Smooth muscle cell of the brain vasculature (primary cell): ENCODE data around the gene ZNF12.
"Not testable (repeated sequence)": the region's sequence is repeated elsewhere in the genome, so short reads cannot be mapped to it uniquely, and the experiment has no call there.

Experiments used
- DNase-seq: peaks from one replicate; pipeline ENCODE4 v3.0.0-alpha.2; 2012; ENCODE audit warnings: low read depth, low spot score

Gene ZNF12

DNA sequence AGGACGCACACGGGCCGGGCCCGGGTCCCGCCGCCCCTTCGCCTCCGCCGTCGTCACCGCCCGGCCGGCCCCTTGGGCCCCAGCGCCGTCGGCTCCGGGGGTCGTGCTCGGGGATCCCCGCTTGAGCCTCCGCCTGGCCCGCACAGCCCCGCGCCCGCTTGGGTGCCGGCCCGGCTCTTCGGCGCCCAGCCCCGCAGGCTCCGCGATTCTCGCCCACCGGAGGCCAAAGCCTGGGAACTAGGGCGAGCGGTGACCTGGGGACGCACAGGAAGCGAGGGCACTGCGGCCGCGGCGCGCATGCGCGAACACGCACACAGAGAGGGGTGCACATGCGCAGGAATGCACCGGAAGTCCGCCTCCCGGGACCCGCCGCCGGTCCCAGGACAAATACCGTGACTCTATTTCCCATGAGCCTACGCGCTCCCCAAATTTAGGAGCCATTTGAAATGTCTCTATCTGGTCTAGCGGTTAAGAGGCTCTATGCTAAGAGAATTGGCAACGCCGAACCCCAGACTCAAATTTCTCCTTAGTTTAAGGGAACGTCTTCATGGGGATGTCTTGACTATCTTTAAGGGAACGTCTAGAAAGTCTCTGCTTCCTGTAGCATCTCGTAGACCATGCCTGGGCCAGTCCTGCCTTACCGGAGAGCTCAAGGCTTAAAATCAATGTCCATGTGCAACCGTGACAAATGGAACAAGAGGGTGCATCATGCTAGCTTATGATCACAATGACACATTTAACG lies at the start of gene ZNF12:
TSS of gene ZNF12 (minus strand) at position 282 of the 742 bp plus-strand sequence. CDS start 1,774 bp downstream, outside the sequence.
- DNase-seq: peak; percentile 79

DNA sequence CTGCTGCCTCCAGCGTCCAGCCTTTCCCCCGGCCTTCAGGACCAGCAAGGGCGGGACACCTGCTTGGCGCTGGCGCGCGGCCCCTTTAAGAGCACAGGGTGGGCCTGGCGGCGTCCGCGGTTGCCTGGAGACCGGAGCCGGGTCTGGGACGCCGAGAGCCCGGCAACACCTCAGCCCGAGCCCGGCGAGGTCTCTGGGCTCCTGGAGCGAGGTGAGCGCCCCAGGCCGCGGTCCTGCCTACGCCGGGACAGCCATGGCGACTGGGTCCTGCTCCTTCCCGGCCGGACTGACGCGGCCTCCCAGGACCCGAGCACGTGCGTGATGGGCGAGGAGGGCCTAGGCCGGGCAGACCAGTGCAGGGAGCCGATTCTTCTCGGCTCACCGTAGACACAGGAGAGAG lies 47.2 kb upstream of the ZNF12 start, which contains the start of gene RSPH10B2:
TSS of gene RSPH10B2 (plus strand) at position 140 of the 400 bp plus-strand sequence. CDS start 3,575 bp downstream, outside the sequence.
- not testable (repeated sequence) for DNase-seq

DNA sequence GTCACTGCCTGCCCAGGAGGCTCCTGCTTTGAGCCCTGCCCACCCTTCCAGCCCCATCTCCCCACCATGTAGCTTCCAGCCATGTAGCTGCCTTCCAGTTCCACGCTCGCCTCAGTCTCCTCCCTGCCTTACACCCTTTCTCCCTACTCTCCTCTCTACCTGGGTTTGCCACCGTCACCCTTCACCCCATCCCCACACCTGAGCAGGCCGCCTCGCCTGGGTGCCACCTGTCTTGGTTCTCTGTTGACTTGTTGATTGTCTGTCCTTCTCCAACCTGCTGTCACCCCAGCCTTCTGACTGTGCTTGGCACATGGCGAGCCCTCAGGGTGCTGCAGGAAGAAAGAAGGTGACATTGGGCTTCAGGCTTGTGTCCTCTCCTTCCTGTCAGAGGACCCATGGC lies 43.4 kb upstream of the ZNF12 start:
- not testable (repeated sequence) for DNase-seq

DNA sequence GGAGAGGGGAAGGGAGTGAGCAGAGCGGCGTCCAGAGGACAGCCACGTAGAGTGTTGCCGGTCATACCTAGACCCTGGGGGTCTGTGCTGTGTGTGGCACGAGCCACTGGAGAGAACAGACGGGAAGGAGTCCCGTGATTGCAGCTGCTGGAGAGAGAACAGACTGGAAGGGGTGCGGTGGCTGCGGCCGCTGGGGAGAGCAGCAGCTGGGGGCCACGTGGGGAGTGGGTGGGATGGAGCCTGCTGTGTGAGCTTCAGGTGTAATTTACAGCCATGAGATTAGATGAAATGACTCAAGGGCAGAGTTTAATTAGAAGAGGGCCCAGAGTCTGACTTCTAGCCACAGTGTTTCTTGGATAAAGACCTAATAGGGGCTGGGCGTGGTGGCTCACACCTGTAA lies 42.6 kb upstream of the ZNF12 start:
- DNase-seq: not testable (repeated sequence)

DNA sequence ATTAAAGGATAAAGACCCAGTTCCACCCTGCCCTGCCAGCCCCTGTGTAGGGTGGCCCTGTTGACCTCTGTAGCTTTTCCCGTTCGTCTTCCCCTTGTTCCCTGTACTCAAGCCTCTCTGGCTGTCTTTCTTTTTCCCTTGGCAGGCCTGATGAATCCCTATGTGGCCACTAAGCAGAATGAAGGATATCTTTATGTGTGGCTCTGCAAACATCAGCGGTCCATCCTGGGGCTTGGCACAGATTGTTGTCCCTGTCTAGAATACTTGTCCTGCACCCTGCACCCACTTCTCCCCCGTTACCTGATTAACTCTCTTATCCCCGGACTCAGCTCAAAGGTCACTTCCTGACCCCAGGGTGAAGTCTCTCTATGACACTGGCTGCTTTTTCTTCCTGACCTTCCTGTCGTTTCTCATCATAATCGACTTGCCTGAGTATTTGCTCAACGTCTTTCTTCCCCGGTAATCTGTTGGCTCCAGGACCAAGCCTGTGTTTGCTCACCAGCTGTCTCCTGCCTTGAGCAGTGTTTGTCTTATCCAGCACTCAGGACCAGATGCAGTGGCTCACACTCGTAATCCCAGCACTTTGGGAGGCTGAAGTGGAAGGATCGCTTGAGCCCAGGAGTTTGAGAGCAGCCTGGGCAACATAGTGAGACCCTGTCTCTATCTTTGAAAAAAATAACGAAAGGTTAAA lies 37.8 kb upstream of the ZNF12 start:
- not testable (repeated sequence) for DNase-seq

DNA sequence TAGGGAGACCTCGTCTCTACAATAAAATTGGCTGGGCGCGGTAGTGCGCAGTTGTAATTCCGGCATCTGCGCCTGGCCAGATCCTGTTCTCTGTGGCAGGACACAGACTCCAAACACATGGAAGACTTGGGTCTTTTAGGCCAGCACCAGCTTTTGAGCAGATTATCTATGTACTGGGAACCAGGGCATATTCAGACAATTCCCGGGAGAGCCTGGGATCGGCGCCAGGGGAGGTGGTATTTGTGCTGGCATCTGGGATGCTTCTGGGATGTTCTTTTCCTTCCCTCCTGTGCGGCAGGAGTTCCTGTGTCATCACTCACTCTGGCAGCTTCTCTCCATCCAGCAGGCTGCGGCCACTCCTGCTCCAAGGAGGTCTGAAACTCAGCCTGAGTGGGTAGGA lies 31.7 kb upstream of the ZNF12 start:
- not testable (repeated sequence) for DNase-seq

DNA sequence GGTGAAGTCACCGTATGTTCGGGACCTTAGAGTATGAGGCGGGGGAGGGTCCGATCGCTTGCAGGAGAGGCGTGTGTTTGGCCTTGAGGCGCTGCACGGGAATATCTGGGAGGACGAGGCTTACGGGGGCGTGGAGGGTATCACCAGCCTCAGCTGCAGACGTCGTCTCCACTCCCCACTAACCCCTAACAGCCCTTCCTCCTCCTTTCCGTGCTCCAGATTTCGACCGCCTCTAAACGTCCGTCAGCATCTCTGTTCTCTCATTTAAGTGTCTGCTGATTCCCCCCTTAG lies 23.5 kb upstream of the ZNF12 start:
- DNase-seq: no peak

DNA sequence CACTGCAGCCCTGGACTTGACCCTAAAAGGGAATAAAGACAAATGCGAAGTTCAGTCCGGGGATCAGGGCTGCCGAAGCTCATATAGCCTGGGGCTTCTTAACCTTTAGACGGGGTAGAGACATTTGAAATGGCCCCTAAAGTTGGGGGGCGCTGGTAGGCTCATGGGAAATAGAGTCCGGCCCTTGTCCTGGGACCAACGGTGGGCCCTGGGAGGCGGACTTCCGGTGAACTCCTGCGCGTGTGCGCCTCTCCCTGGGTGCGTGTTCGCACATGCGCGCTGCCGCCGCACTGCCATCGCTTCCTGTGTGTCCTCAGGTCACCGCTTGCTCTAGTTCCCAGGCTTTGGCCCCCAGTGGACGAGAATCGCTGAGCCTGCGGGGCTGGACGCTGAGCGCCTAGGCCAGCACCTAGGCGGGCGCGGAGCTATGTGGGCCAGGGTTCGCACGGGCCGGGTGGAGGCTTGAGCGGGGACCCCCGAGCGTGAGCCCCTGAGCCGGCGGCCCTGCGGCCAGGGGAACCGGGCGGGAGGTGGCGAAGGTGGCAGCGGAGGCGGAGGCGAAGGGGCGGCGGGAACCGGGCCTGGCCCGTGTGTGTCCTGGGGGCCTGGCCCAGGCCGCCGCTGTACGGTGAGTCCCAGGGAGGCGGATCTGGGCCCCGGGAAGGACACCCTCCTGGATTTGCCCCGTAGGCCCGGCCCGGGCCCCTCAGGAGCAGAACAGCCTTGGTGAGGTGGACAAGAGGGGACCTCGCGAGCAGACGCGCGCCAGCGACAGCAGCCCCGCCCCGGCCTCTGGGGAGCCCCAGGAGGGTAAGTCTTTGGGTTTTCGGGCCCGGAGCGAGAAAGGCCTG lies 23.0 kb upstream of the ZNF12 start:
- peak; percentile 80 for DNase-seq

DNA sequence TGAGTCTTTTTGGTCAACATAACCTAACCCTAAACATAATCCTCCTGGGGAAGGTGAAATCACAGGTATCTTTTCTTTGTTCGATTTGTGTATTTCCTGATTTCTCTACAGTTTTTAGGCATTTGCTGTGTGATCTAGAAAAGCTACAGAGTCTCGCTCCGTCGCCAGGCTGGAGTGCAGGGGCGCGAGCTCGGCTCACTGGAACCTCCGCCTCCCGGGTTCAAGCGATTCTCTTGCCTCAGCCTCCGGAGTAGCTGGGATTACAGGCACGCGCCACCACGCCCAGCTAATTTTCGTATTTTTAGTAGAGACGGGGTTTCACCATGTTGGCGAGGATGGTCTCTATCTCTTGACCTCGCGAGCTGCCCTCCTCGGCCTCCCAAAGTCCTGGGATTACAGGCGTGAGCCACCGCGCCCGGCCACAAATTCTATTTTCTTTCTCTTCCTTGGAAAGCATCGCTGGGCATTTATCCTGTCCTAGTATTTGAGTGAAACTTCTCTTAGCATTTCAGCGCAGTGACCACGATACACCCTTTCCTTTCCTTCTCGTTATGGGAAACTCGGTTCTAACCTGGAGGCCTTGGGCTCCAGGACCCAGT lies 22.2 kb upstream of the ZNF12 start:
- DNase-seq: not testable (repeated sequence)

DNA sequence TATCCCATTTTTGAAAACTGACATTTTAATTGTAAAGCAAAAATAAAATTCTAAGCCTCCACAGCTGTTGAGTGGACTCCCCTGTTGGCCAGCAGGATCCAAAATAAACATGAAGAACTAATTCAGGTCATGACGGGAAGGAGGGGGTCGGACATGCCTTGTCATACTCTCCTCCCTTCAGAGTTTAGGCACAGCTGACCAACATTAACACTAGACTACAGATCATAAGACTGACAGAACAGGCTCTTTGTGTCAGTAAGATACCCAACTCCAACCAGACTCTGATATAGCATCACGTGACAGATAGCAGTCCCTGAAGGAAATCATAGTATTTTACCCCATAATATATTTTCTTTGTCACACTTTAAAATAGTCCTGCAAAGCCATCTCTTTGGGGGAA lies 20.9 kb upstream of the ZNF12 start:
- no peak for DNase-seq

DNA sequence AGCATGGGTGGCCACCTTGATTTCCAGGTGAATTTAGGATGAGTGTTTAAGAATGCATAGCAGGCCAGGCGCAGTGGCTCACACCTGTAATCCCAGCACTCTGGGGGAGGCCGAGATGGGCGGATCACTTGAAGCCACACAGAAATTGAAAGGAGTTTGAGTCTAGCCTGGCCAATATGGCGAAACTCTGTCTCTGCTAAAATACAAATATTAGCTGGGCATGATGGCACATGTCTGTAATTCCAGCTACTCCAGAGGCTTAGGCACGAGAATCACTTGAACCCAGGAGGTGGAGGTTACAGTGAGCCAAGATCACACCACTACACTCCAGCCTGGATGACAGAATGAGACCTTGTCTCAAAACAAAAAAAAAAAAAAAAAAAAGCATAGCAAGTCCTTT lies 19.6 kb upstream of the ZNF12 start:
- not testable (repeated sequence) for DNase-seq

DNA sequence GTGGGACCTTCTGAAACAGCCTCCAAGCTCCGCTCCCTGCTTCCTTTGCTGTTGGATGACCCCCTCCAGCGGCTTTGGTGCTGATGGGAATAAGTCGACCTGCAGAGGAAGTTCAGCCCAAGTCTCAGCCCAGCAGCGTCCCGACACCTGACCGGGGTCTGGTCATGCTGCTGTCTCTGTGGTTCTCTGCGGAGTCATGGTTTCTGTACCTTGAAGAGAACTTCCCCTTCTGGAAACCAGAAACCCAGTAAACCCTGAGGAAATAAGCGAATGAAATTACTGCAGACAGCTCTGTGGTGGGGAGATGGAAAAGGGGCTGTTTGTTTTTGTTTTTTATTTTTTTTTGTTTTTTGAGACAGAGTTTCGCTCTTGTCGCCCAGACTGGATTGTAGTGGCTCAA lies 18.3 kb upstream of the ZNF12 start:
- no peak for DNase-seq

DNA sequence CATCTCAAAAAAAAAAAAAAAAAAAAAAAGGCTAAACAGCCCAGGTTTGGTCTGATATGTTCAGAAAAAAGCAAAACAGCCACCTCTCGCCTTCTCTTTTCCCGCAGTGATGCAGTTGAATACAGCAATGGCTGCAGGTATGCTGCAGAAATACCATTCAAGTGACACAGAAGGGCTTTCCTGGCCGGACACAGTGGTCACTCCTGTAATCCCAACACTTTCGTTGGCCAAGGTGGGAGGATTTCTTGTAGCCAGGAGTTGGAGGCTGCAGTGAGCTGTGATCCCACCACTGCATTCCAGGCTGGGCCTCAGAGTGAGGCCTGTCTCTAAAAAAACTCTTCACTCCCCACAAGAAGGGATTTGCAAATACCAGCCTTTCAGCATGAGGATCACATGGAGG lies 17.6 kb upstream of the ZNF12 start:
- DNase-seq: not testable (repeated sequence)

DNA sequence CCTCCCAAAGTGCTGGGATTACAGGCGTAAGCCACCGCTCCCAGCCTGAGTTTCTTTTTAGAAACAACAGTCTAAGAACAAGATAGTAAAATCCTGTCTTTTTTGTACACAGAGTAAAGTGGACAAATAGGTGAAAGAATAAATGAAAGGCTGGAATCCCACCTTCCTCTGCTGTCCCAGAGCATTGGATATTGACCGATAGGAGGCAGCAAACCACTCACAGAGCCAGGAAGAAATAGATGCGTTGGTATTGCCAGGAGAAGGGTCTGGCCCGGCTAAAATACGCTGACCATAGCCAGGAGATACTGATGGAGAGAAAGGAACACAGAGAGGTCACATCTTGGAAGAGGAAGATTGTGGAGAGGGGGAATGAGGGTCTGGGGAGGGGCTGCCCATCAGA lies 11.4 kb upstream of the ZNF12 start:
- DNase-seq: no peak

DNA sequence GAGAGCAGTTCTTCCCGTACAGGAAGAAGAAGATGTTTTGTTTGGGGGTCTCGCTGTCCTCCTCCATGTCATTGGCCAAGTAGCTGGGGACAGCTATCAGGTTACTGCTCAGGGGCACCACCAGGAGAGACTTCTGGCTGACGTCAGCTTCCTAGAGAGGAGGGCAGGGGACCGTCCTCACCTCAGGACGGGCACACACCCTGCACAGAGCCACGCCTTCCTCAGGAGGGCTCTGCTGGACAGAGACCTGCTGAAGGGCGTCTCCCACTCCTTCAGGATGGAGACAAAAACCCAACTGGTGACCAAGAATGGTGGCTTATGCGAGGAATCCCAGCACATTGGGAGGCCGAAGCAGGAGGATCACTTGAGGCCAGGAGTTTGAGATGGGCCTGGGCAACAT lies 9.2 kb upstream of the ZNF12 start:
- not testable (repeated sequence) for DNase-seq

DNA sequence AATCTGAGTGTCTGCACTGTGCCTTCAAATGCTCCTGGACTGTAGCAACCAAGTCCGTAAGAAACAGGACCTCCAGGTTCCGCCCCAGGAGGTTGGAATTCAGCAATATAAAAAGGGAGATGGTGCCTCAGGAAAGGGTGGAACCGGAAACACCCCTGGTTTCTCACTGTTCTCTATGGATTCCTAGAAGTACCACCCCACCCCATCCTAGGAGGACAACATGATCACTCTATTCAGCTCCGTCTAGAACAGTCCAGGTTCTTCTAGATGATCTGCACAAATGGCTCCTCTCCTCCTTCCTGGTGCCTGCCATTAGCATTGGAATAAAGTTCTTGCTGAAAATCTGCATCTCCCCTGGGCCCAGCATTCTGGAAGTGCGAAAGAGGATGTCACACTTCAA lies 7.6 kb upstream of the ZNF12 start:
- no peak for DNase-seq

DNA sequence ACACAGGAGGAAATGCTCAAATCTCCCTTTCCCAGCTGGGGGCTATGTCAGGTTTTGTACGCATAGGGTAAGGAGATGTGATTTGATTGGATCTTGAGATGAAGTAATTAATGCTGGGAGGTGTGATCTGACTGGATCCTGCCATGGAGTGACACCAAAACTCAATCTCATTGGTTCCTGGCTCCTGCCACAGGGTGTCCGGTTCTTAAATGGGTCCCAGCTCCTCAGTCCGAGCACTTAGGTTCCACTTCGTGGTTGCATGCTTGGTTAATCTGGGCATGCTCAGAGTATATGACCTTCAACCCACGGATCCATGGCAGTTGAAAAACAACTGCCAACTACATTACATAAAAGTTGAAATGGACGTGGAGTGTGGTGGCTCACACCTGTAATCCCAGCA lies 3.1 kb upstream of the ZNF12 start:
- DNase-seq: no peak

DNA sequence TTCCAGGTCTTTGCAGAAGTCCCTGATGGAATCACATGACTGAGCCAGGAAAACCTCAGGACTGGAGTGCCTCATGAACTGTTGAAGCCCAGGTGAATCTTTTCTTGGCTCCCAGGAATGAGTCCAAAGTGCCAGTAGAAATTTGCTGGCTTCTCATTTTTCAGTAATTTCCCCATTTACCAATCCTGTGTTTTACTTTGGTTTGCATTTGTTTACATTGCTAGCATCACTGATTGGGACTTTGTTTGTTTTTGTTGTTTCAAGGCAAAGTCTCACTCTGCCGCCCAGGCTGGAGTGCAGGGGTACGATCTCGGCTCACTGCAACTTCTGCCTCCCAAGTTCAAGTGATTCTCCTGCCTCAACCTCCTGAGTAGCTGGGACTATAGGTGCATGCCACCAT lies 1.6 kb upstream of the ZNF12 start:
- DNase-seq: no peak

DNA sequence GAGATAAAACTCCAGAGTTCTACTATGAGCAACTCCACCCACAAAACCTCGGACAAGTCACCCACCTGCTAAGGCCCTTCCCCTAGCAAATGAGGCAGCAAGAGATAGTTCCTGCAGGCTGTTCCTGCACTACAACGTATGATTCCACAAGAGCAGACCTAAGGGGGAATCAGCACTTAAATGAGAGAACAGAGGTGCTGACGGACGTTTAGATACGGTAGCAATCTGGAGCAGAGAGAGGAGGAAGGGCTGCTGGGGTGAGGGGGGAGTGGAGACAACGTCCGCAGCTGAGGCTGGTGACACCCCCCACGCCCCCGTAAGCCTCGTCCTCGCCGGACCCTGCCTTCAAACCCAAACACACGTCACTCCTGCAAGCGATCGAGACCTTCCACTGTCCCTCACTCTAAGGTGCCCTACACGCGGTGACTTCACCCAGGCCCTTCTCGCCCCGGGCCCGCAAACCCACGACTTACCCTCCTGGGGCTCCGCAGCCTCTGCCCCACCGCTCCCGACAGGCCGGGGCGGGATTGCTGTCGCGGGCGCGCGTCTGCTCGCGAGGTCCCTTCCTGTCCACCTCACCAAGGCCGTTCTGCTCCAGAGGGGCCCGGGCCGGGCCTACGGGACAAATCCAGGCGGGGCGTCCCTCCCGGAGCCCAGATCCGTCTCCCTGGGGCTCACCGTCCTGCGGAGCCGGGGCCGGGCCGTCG lies 635 bp downstream of the ZNF12 start:
- DNase-seq: no peak

DNA sequence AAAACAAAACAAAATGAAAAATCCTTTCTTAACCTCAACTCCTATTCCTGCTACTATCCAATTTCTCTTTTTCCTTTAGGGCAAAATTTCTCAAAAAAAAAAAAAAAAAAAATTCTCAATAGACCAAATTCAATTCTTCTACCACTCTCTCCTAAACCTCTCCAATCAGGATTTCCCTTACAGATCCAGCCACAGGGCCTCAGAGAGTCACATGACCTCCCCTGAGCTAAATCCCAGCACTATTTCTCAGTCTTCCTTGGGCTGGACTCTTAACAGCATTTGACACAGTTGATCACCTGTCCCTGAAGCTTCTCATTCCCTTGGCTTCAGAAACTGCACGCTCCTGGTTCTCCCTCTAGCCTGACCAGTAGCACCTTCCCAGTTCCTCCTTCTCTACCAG lies 4.9 kb downstream of the ZNF12 start:
- no peak for DNase-seq

DNA sequence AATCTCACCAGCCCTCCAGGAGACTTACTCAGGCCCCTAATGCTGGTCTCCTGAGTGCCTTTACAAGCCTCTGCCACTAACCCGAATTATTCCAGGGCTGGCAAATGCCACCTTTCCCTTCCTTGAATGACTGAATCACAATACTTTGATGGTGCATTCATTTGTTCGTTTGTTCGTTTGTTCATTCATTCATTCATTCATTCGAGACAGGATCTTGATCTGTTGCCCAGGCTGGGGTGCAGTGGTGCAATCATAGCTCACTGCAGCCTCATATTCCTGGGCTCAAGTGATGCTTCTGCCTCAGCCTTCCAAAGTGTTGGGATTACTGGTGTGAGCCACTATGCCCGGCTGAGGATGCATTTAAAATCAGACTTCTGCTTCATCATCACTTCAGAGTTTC lies 6.0 kb downstream of the ZNF12 start:
- no peak for DNase-seq
